Astrocyte of the cerebellum (primary cell): ENCODE results near the gene KLK14.

ENCODE experiments used
- DNase-seq: peaks from one replicate; pipeline ENCODE4 v3.0.0-alpha.2; 2011; ENCODE audit warnings: low read depth
- H3K4me3 ChIP-seq: 2 replicates; pipeline ENCODE4 v1.5.1; 2011; ENCODE audit warnings: mild to moderate bottlenecking, low read depth, low read length, moderate library complexity
- CTCF ChIP-seq: IDR thresholded peaks from 2 replicates; pipeline ENCODE4 v1.5.1; 2012; ENCODE audit warnings: low read length, low read depth, moderate library complexity, mild to moderate bottlenecking; ENCODE audit errors: missing control alignments
- in situ Hi-C: cut with HindIII; loops from 2 replicates; pipeline ENCODE4 v1.10.0; 2017; ENCODE audit warnings: low sequenced_read_pairs

The KLK14 gene

GRCh38 chr19:51121257-51121656 is 38.6 kb upstream of the KLK14 start:
- H3K4me3 ChIP-seq: no peak overlapping the region
- TF ChIP-seq CTCF: no peak
- in situ Hi-C loops: no loop called here
- DNase-seq: no peak

- in situ Hi-C loops: no loop called here
- no peak overlapping the region for H3K4me3 ChIP-seq
- TF ChIP-seq CTCF: no peak
- DNase-seq: no peak
Observed at GRCh38 chr19:51120160-51120559, 37.5 kb upstream of the KLK14 start.

- in situ Hi-C loops: no loop called here
Observed at GRCh38 chr19:51119611-51120010, 36.9 kb upstream of the KLK14 start.

GRCh38 chr19:51119101-51119500 is 36.4 kb upstream of the KLK14 start:
- DNase-seq: no peak
- no peak for TF ChIP-seq CTCF
- no peak overlapping the region for H3K4me3 ChIP-seq
- in situ Hi-C loops: no loop called here

More at GRCh38 chr19:51119611-51120010, 36.9 kb upstream of the KLK14 start:
- no peak for TF ChIP-seq CTCF
- H3K4me3 ChIP-seq: no peak overlapping the region
- DNase-seq: no peak

GRCh38 chr19:51116736-51117286 is 34.1 kb upstream of the KLK14 start:
- TF ChIP-seq CTCF: no peak
- DNase-seq: no peak
- in situ Hi-C loops: no loop called here
- H3K4me3 ChIP-seq: no peak overlapping the region

GRCh38 chr19:51114087-51114729 is 31.5 kb upstream of the KLK14 start:
- no peak for DNase-seq
- in situ Hi-C loops: no loop called here
- no peak for TF ChIP-seq CTCF
- no peak overlapping the region for H3K4me3 ChIP-seq
